ENCODE results near the gene RAD52. TPM values are rescaled to one million over a fixed set of nuclear protein-coding genes. Genes with fewer than 3 reads are reported as not detected.

The RAD52 gene
- total RNA-seq, 1 experiment from 2014 or later = 15.3 TPM

DNA sequence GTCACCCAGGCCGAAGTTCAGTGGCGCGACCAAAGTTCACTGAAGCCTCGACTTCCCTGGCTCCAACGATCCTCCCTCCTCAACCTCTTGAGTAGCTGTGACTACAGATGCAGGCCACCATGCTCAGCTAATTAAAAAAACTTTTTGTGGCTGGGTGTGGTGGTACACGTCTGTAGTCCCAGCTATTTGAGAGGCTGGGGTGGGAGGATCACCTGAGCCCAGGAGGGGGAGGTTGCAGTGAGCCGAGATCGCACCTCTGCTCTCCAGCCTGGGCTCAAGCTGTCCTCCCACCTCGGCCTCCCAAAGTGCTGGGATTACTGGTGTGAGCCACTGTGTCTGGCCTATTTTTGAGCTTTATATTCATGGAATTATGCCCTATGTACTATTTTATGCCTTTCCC is 18.1 kb upstream of the RAD52 start:
- no peak overlapping the region for H3K4me2 ChIP-seq (ENCODE audit: insufficient read depth, insufficient read length, low read length)
- H3K9ac ChIP-seq (ENCODE audit: extremely low read depth, insufficient read length, low read length) = no peak overlapping the region
- TF ChIP-seq, protein P1, sequence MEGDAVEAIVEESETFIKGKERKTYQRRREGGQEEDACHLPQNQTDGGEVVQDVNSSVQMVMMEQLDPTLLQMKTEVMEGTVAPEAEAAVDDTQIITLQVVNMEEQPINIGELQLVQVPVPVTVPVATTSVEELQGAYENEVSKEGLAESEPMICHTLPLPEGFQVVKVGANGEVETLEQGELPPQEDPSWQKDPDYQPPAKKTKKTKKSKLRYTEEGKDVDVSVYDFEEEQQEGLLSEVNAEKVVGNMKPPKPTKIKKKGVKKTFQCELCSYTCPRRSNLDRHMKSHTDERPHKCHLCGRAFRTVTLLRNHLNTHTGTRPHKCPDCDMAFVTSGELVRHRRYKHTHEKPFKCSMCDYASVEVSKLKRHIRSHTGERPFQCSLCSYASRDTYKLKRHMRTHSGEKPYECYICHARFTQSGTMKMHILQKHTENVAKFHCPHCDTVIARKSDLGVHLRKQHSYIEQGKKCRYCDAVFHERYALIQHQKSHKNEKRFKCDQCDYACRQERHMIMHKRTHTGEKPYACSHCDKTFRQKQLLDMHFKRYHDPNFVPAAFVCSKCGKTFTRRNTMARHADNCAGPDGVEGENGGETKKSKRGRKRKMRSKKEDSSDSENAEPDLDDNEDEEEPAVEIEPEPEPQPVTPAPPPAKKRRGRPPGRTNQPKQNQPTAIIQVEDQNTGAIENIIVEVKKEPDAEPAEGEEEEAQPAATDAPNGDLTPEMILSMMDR (conservative IDR thresholded peaks at IDR 0.05) = no peak
- H3K14ac ChIP-seq (ENCODE audit: insufficient read depth, low read length) = no peak overlapping the region
- H3K4ac ChIP-seq (ENCODE audit: low read depth, low read length) = no peak overlapping the region
- Mint-ChIP-seq H3K27me3 (ENCODE audit: low read depth) (no peaks in the 10 kb centered on the region; the same call in 1 of the 2 replicates), H3K27ac (no peak overlapping the region; a peak in 1 of 7 replicates), H3K4me3 (no peak overlapping the region), H3K9me3 (peaks cover 0 to 3% of the 10 kb centered on the region in 2 experiments; a peak in 1 of 5 replicates), H3K36me3 (ENCODE audit: insufficient read depth in 1 of 3, low read depth in 3 of 3) (no peaks in the 10 kb centered on the region), H3K4me1 (peaks cover 17 to 18% of the 10 kb centered on the region in 2 experiments)
- no peak overlapping the region for H3K27ac ChIP-seq (ENCODE audit: insufficient read length, low read depth, low read length)
- no peaks in the 10 kb centered on the region for H3K79me2 ChIP-seq (ENCODE audit: insufficient read depth, low read length)
- no peak overlapping the region for H4K91ac ChIP-seq (ENCODE audit: insufficient read length, low read depth, low read length)
- H4K8ac ChIP-seq (replicated peaks; ENCODE audit: insufficient read length, low read depth, low read length) = no peak overlapping the region
- no peak overlapping the region for H2BK5ac ChIP-seq (ENCODE audit: insufficient read length, low read length)
- no peak overlapping the region for H3K56ac ChIP-seq (ENCODE audit: insufficient read length, low read depth, low read length)
- H3K27me3 ChIP-seq (ENCODE audit: insufficient read depth, low read length) = no peaks in the 10 kb centered on the region
- H3K18ac ChIP-seq (ENCODE audit: insufficient read length, low read depth, low read length) = no peak overlapping the region
- no peak overlapping the region for H3K23ac ChIP-seq (ENCODE audit: insufficient read length, low read depth, low read length)
- H2AK5ac ChIP-seq (ENCODE audit: insufficient read length, low read length) = no peak overlapping the region
- DNase-seq = no peak
- no peak overlapping the region for H2BK20ac ChIP-seq (ENCODE audit: low read depth, low read length, poor library complexity, severe bottlenecking)
- H3T11ph ChIP-seq (ENCODE audit: low read length) = no peak overlapping the region
- no peaks in the 10 kb centered on the region for H3K79me1 ChIP-seq (ENCODE audit: insufficient read depth, low read depth, low read length, poor library complexity, severe bottlenecking)
- no peak overlapping the region for H2BK12ac ChIP-seq (ENCODE audit: insufficient read length, low read depth, low read length)
- no peak overlapping the region for H4K5ac ChIP-seq (ENCODE audit: insufficient read length, low read depth, low read length)
- no peaks in the 10 kb centered on the region for H3K23me2 ChIP-seq (ENCODE audit: insufficient read length, low read depth, low read length, poor library complexity, severe bottlenecking)
- no peaks in the 10 kb centered on the region for H3K4me1 ChIP-seq (ENCODE audit: insufficient read depth, low read length)
- no CpG with 5 or more reads among the region's 9 CpGs for WGBS (ENCODE audit: extremely low coverage, insufficient read length, low lambda C conversion rate)
- H3K9me3 ChIP-seq (ENCODE audit: control insufficient read depth, low read depth, low read length) = no peaks in the 10 kb centered on the region
- H2BK15ac ChIP-seq (ENCODE audit: low read depth, low read length) = no peak overlapping the region
- H2AFZ ChIP-seq (ENCODE audit: low read length) = no peak overlapping the region
- no peaks in the 10 kb centered on the region for H4K20me1 ChIP-seq (ENCODE audit: control insufficient read depth, insufficient read depth, insufficient read length)
- no peak overlapping the region for H2BK120ac ChIP-seq (ENCODE audit: low read depth, low read length, poor library complexity, severe bottlenecking)
